ENCODE measurements around the gene PRR23C. TPM values are rescaled to one million over a fixed set of nuclear protein-coding genes. Genes with fewer than 3 reads are reported as not detected.

The PRR23C gene
- polyA plus RNA-seq, 1 donor (not counting 4 experiments of a cell fraction or from before 2014, with no cell fraction given), result not detected

DNA sequence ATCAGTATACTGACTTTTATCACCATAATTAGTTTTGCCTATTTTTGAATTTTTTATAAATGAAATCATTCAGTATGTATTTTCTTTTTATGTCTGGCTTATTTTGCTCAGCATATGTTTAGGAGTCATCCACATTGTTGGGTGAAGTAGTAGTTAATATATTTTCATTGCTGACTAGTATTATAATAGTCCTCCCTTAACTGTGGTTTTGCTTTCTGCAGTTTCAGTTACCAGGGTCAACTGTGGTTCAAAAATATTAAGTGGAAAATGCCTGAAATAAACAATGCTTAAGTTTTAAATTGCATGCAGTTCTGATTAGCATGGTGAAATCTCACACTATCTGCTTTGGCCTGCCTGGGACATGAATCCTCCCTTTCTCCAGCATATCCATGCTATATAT is 39.5 kb upstream of the PRR23C start:
- TF ChIP-seq, protein P1, sequence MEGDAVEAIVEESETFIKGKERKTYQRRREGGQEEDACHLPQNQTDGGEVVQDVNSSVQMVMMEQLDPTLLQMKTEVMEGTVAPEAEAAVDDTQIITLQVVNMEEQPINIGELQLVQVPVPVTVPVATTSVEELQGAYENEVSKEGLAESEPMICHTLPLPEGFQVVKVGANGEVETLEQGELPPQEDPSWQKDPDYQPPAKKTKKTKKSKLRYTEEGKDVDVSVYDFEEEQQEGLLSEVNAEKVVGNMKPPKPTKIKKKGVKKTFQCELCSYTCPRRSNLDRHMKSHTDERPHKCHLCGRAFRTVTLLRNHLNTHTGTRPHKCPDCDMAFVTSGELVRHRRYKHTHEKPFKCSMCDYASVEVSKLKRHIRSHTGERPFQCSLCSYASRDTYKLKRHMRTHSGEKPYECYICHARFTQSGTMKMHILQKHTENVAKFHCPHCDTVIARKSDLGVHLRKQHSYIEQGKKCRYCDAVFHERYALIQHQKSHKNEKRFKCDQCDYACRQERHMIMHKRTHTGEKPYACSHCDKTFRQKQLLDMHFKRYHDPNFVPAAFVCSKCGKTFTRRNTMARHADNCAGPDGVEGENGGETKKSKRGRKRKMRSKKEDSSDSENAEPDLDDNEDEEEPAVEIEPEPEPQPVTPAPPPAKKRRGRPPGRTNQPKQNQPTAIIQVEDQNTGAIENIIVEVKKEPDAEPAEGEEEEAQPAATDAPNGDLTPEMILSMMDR (optimal IDR thresholded peaks at IDR 0.05 in 1 of 3, IDR thresholded peaks at IDR 0.05 in 1 of 3, conservative IDR thresholded peaks at IDR 0.05 in 1 of 3; ENCODE audit: extremely low read depth in 1 of 3, insufficient read depth in 2 of 3, low read length in 3 of 3), result no peak
- no peak for TF ChIP-seq EZH2 (IDR thresholded peaks at IDR 0.05; ENCODE audit: low read length)
- no peak overlapping the region for H3K4me3 ChIP-seq (ENCODE audit: control insufficient read depth in 2 of 3, extremely low read depth in 1 of 3, insufficient read depth in 2 of 3, low read depth in 1 of 3, low read length in 3 of 3)
- H4K20me1 ChIP-seq (ENCODE audit: control insufficient read depth, extremely low read depth, insufficient read depth, low read length), result no peaks in the 10 kb centered on the region
- FAIRE-seq (no peak), DNase-seq (ENCODE audit: low read depth, low spot score) (no peak)
- no peak overlapping the region for H2AFZ ChIP-seq (ENCODE audit: control insufficient read depth, low read length)
- no peak overlapping the region for H3K4me2 ChIP-seq (ENCODE audit: control insufficient read depth, extremely low read depth, insufficient read depth, low read depth, low read length)
- no peaks in the 10 kb centered on the region for H3K9me3 ChIP-seq (ENCODE audit: control insufficient read depth, low read depth, low read length)
- H3K4me1 ChIP-seq (ENCODE audit: control insufficient read depth, extremely low read depth, insufficient read depth, low read length), result no peaks in the 10 kb centered on the region
- peaks cover 3% of the 10 kb centered on the region for H3K27me3 ChIP-seq (ENCODE audit: control insufficient read depth, extremely low read depth, insufficient read depth, low read length)
- H3K9ac ChIP-seq (ENCODE audit: control insufficient read depth, extremely low read depth, insufficient read depth, low read length), result no peak overlapping the region
- dilution Hi-C loops (cut with MboI; ENCODE audit: extremely low pct_ligation_motif_present, low sequenced_read_pairs), result no loop called here
- no peak overlapping the region for H3K27ac ChIP-seq (ENCODE audit: control insufficient read depth, insufficient read depth, low read length)
- H3K79me2 ChIP-seq (ENCODE audit: control insufficient read depth, insufficient read depth, low read length), result no peaks in the 10 kb centered on the region
- no peaks in the 10 kb centered on the region for H3K36me3 ChIP-seq (ENCODE audit: control insufficient read depth in 2 of 2, extremely low read depth in 1 of 2, insufficient read depth in 2 of 2, low read length in 2 of 2)
- no peaks in the 10 kb centered on the region for H3K9me1 ChIP-seq (ENCODE audit: control insufficient read depth, extremely low read depth, insufficient read depth, low read length)

DNA sequence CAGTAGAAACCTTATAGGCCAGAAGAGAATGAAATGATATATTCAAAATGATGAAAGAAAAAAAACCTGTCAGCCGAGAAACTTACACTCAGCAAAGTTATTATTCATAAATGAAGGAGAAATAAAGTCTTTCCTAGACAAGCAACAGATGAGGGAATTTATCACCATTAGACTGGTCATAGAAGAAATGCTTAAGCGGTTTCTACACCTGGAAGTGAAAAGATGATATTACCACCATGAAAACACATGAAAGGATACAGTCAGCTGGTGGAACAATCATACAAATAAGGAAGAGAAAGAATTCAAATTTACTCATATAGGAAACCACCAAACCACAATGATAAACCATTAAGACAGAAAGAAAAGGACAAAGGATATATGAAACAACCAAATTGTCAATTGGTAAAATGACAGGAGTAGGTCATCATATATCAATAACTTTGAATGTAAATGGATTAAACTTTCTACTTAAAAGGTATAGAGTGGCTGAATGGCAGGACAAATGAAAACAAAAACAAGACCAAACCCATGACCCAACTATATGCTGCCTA is 29.9 kb upstream of the PRR23C start:
- no peaks in the 10 kb centered on the region for H3K4me1 ChIP-seq (ENCODE audit: control insufficient read depth, extremely low read depth, insufficient read depth, low read length)
- H3K27ac ChIP-seq (ENCODE audit: control insufficient read depth, insufficient read depth, low read length), result no peak overlapping the region
- H3K4me2 ChIP-seq (ENCODE audit: control insufficient read depth, extremely low read depth, insufficient read depth, low read depth, low read length), result no peak overlapping the region
- FAIRE-seq (no peak), DNase-seq (ENCODE audit: low read depth, low spot score) (no peak)
- H3K36me3 ChIP-seq (ENCODE audit: control insufficient read depth in 2 of 2, extremely low read depth in 1 of 2, insufficient read depth in 2 of 2, low read length in 2 of 2), result no peaks in the 10 kb centered on the region
- H3K79me2 ChIP-seq (ENCODE audit: control insufficient read depth, insufficient read depth, low read length), result no peaks in the 10 kb centered on the region
- no peak overlapping the region for H3K9ac ChIP-seq (ENCODE audit: control insufficient read depth, extremely low read depth, insufficient read depth, low read length)
- no peaks in the 10 kb centered on the region for H3K9me1 ChIP-seq (ENCODE audit: control insufficient read depth, extremely low read depth, insufficient read depth, low read length)
- no peak overlapping the region for H2AFZ ChIP-seq (ENCODE audit: control insufficient read depth, low read length)
- H4K20me1 ChIP-seq (ENCODE audit: control insufficient read depth, extremely low read depth, insufficient read depth, low read length), result no peaks in the 10 kb centered on the region
- dilution Hi-C loops (cut with MboI; ENCODE audit: extremely low pct_ligation_motif_present, low sequenced_read_pairs), result no loop called here
- H3K27me3 ChIP-seq (ENCODE audit: control insufficient read depth, extremely low read depth, insufficient read depth, low read length), result no peaks in the 10 kb centered on the region
- no peaks in the 10 kb centered on the region for H3K9me3 ChIP-seq (ENCODE audit: control insufficient read depth, low read depth, low read length)
- no peak overlapping the region for H3K4me3 ChIP-seq (ENCODE audit: control insufficient read depth in 2 of 3, extremely low read depth in 1 of 3, insufficient read depth in 2 of 3, low read depth in 1 of 3, low read length in 3 of 3)
- TF ChIP-seq EZH2 (IDR thresholded peaks at IDR 0.05; ENCODE audit: low read length), result no peak
- TF ChIP-seq, protein P1 (optimal IDR thresholded peaks at IDR 0.05 in 1 of 3, IDR thresholded peaks at IDR 0.05 in 1 of 3, conservative IDR thresholded peaks at IDR 0.05 in 1 of 3; ENCODE audit: extremely low read depth in 1 of 3, insufficient read depth in 2 of 3, low read length in 3 of 3), result no peak
